ENCODE results near the gene CCL22. TPM values are rescaled to one million over a fixed set of nuclear protein-coding genes. Genes with fewer than 3 reads are reported as not detected.
A peak's percentile ranks its signal among the peaks of the same experiment; 100 is the strongest.

CCL22 gene
- total and polyA plus RNA-seq, 3 donors from 2014 or later, result 0.65 TPM; not detected in 2

- H3K4me3 ChIP-seq, result no peak overlapping the region
- H3K9me3 ChIP-seq, result no peaks in the 10 kb centered on the region
- no peak for TF ChIP-seq CTCF (IDR thresholded peaks at IDR 0.05)
- TF ChIP-seq POLR2A (IDR thresholded peaks at IDR 0.05), result no peak
- no peaks in the 10 kb centered on the region for H3K27me3 ChIP-seq
- 48 to 52% methylated on average over 7 of the region's 7 CpGs for WGBS, 2 donors
- intact Hi-C loops (cut with DNase I; ENCODE audit: low total_unique reads), result no loop called here
- H3K36me3 ChIP-seq (ENCODE audit: low read depth, missing control alignments), result no peaks in the 10 kb centered on the region
- H3K4me1 ChIP-seq, result peaks cover 7% of the 10 kb centered on the region
- no peak overlapping the region for H3K27ac ChIP-seq
- DNase-seq, result no peak
These were observed 43.2 kb upstream of the CCL22 start for GRCh38 chr16:57315416-57315815.

DNA sequence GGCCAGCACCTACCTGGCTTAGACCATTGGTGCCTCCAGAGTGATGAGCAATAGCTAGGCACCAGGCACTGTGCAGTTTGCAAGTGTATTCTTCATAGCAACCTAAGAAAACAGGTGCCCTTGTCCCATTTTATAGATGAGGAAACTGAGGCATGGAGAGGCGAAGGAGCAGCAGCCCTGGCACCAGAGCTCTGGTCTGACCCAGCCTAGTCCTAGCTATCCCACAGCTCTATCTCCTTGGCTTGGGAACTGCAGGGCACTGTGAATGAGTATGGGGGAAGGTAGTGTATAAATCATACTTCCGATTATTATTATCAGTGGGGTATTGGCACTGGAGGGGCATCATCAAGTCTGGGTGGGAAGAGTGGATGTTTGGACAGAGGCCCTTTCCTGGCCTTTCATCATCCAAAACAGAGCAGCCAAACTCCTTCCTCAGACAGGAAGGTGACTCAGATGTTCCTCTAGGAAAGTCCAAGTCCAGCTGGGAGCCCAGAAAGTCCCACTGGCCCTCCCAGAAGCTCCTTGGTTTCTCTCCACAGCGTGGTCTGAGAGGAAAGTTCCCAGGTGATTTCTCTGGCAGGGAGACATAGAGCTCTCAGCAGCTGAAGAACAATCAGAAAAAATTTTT lies 42.1 kb upstream of the CCL22 start:
- no peaks in the 10 kb centered on the region for H3K36me3 ChIP-seq (ENCODE audit: low read depth, missing control alignments)
- no peaks in the 10 kb centered on the region for H3K4me1 ChIP-seq
- 60 to 76% methylated on average over 3 of the region's 3 CpGs for WGBS, 2 donors
- no peaks in the 10 kb centered on the region for H3K27me3 ChIP-seq
- intact Hi-C loops (cut with DNase I; ENCODE audit: low total_unique reads), result no loop called here
- TF ChIP-seq CTCF (IDR thresholded peaks at IDR 0.05) (no peak), POLR2A (IDR thresholded peaks at IDR 0.05) (no peak)
- H3K27ac ChIP-seq, result peak overlapping the region in 1 of 2 donors; percentile 69
- no peaks in the 10 kb centered on the region for H3K9me3 ChIP-seq
- peak; percentile 28 for DNase-seq
- H3K4me3 ChIP-seq, result no peak overlapping the region

GRCh38 chr16:57318240-57318970 lies 40.2 kb upstream of the CCL22 start:
- Histone ChIP-seq H3K27ac (no peak overlapping the region), H3K9me3 (no peaks in the 10 kb centered on the region), H3K4me1 (no peaks in the 10 kb centered on the region), H3K4me3 (no peak overlapping the region), H3K27me3 (no peaks in the 10 kb centered on the region), H3K36me3 (ENCODE audit: low read depth, missing control alignments) (no peaks in the 10 kb centered on the region)
- TF ChIP-seq CTCF (IDR thresholded peaks at IDR 0.05) (no peak), POLR2A (IDR thresholded peaks at IDR 0.05) (no peak)
- intact Hi-C loops (cut with DNase I; ENCODE audit: low total_unique reads), result no loop called here
- DNase-seq, result no peak
- WGBS, 2 donors, result 76 to 77% methylated on average over 13 of the region's 13 CpGs

- no peak overlapping the region for H3K4me3 ChIP-seq
- no peaks in the 10 kb centered on the region for H3K4me1 ChIP-seq
- no peaks in the 10 kb centered on the region for H3K9me3 ChIP-seq
- TF ChIP-seq POLR2A (IDR thresholded peaks at IDR 0.05) (no peak), CTCF (IDR thresholded peaks at IDR 0.05) (no peak)
- 62 to 65% methylated on average over 2 of the region's 2 CpGs for WGBS, 2 donors
- H3K27ac ChIP-seq, result no peak overlapping the region
- intact Hi-C loops (cut with DNase I; ENCODE audit: low total_unique reads), result no loop called here
- DNase-seq, result no peak
- no peaks in the 10 kb centered on the region for H3K36me3 ChIP-seq (ENCODE audit: low read depth, missing control alignments)
- H3K27me3 ChIP-seq, result no peaks in the 10 kb centered on the region
These were observed 38.9 kb upstream of the CCL22 start for GRCh38 chr16:57319646-57320045.

Measured in testis (tissue), 3 donors.